SJSA1 (cell line): ENCODE results near the gene ZNF776. TPM values are rescaled to one million over a fixed set of nuclear protein-coding genes. Genes with fewer than 3 reads are reported as not detected.
A peak's percentile ranks its signal among the peaks of the same experiment; 100 is the strongest.
"Not testable (repeated sequence)": the region's sequence is repeated elsewhere in the genome, so short reads cannot be mapped to it uniquely, and the experiment has no call there.

Source experiments
- DNase-seq, 2 experiments: peaks; one replicate each; pipeline ENCODE4 v3.0.0-alpha.2; 2015 to 2020; ENCODE audit warnings: low spot score in 2 of 2, low read depth in 1 of 2
- H3K27ac ChIP-seq: fragments of 250-450 bp; sonication (Bioruptor Pico); 2 replicates; pipeline ENCODE4 v1.5.1; 2020; ENCODE audit warnings: mild to moderate bottlenecking, moderate library complexity
- H3K27me3 ChIP-seq: fragments of 250-450 bp; sonication (Bioruptor Pico); replicated peaks from 2 replicates; pipeline ENCODE4 v1.5.1; 2020; ENCODE audit warnings: mild to moderate bottlenecking, moderate library complexity
- H3K36me3 ChIP-seq: fragments of 250-450 bp; sonication (Bioruptor Pico); 2 replicates; pipeline ENCODE4 v1.5.1; 2020; ENCODE audit warnings: mild to moderate bottlenecking
- H3K4me1 ChIP-seq: fragments of 250-450 bp; sonication (Bioruptor Pico); replicated peaks from 2 replicates; pipeline ENCODE4 v1.6.1; 2021; ENCODE audit warnings: mild to moderate bottlenecking
- H3K4me3 ChIP-seq: fragments of 250-450 bp; sonication (Bioruptor Pico); 2 replicates; pipeline ENCODE4 v1.5.1; 2020; ENCODE audit warnings: mild to moderate bottlenecking
- H3K9me3 ChIP-seq: fragments of 250-450 bp; sonication (Bioruptor Pico); replicated peaks from 2 replicates; pipeline ENCODE4 v1.5.1; 2020; ENCODE audit warnings: mild to moderate bottlenecking
- total RNA-seq: library from RNA; depleted of rRNA; stranded (reverse); fragments of >200 nt; shearing (Covaris generic); gene quantifications from 2 replicates; pipeline ENCODE4 v1.2.3, GENCODE V29; 2014; rRNA removed

The ZNF776 gene
- total RNA-seq, result 5.7 and 13.0 TPM in 2 replicates

GRCh38 chr19:57746580-57747471 is at the start of gene ZNF776:
Gene ZNF776 (plus strand): TSS chr19:57746815. CDS start chr19:57747059, 244 bp downstream.
- peaks cover 7% of the 10 kb centered on the region; the same call in 1 of the 2 replicates for H3K4me1 ChIP-seq
- H3K4me3 ChIP-seq, result peak within 1 kb of the TSS; percentile 73
- H3K36me3 ChIP-seq, result peaks cover 44% of the 10 kb centered on the region
- peaks cover 22% of the 10 kb centered on the region; the same call in 1 of the 2 replicates for H3K9me3 ChIP-seq
- H3K27ac ChIP-seq, result peak within 1 kb of the TSS; percentile 30; the same call in 1 of the 2 replicates
- DNase-seq, result peak; percentile 76 to 78
- no peaks in the 10 kb centered on the region for H3K27me3 ChIP-seq

GRCh38 chr19:57701625-57702024 is 45.0 kb upstream of the ZNF776 start:
- peaks cover 27% of the 10 kb centered on the region for H3K9me3 ChIP-seq
- no peak overlapping the region for H3K27ac ChIP-seq
- peaks cover 4% of the 10 kb centered on the region; the same call in 1 of the 2 replicates for H3K36me3 ChIP-seq

GRCh38 chr19:57706346-57706745 is 40.3 kb upstream of the ZNF776 start:
- H3K4me3 ChIP-seq, result no peak overlapping the region
- no peaks in the 10 kb centered on the region for H3K4me1 ChIP-seq
- no peak for DNase-seq
- H3K36me3 ChIP-seq, result peaks cover 3% of the 10 kb centered on the region; the same call in 1 of the 2 replicates
- no peak overlapping the region for H3K27ac ChIP-seq
- H3K27me3 ChIP-seq, result no peaks in the 10 kb centered on the region
- H3K9me3 ChIP-seq, result peaks cover 19% of the 10 kb centered on the region

More at GRCh38 chr19:57701625-57702024, 45.0 kb upstream of the ZNF776 start:
- no peaks in the 10 kb centered on the region for H3K27me3 ChIP-seq
- no peaks in the 10 kb centered on the region for H3K4me1 ChIP-seq
- no peak for DNase-seq
- no peak overlapping the region for H3K4me3 ChIP-seq

- H3K36me3 ChIP-seq, result no peaks in the 10 kb centered on the region
- H3K27ac ChIP-seq, result no peak within 1 kb of the TSS
- no peak for DNase-seq
Observed at GRCh38 chr19:57708641-57709361, 37.8 kb upstream of the ZNF776 start, which contains the start of gene ZNF154. Gene ZNF154 (minus strand): TSS chr19:57709204. CDS start chr19:57708971, 233 bp downstream.

GRCh38 chr19:57709616-57710015 is 37.0 kb upstream of the ZNF776 start:
- Histone ChIP-seq H3K4me1 (no peaks in the 10 kb centered on the region), H3K4me3 (no peak overlapping the region), H3K27me3 (no peaks in the 10 kb centered on the region), H3K9me3 (peaks cover 15% of the 10 kb centered on the region), H3K27ac (no peak overlapping the region), H3K36me3 (no peaks in the 10 kb centered on the region)
- DNase-seq, result no peak

More at GRCh38 chr19:57708641-57709361, 37.8 kb upstream of the ZNF776 start, which contains the start of gene ZNF154:
- H3K9me3 ChIP-seq, result peaks cover 17% of the 10 kb centered on the region
- peak within 1 kb of the TSS; percentile 38 for H3K4me3 ChIP-seq
- H3K4me1 ChIP-seq, result no peaks in the 10 kb centered on the region
- H3K27me3 ChIP-seq, result no peaks in the 10 kb centered on the region

- H3K27ac ChIP-seq, result no peak overlapping the region
- no peaks in the 10 kb centered on the region for H3K36me3 ChIP-seq
- no peak for DNase-seq
- H3K9me3 ChIP-seq, result peaks cover 12% of the 10 kb centered on the region
- H3K4me1 ChIP-seq, result no peaks in the 10 kb centered on the region
- H3K27me3 ChIP-seq, result no peaks in the 10 kb centered on the region
- no peak overlapping the region for H3K4me3 ChIP-seq
Observed at GRCh38 chr19:57712222-57712621, 34.4 kb upstream of the ZNF776 start.

- peak in 1 of 2 experiments; percentile 4 for DNase-seq
- Histone ChIP-seq H3K27ac (no peak overlapping the region), H3K4me1 (no peaks in the 10 kb centered on the region), H3K9me3 (peaks cover 26% of the 10 kb centered on the region), H3K36me3 (peaks cover 33% of the 10 kb centered on the region), H3K4me3 (no peak overlapping the region), H3K27me3 (no peaks in the 10 kb centered on the region)
Observed at GRCh38 chr19:57719424-57719823, 27.2 kb upstream of the ZNF776 start.

- H3K4me1 ChIP-seq, result no peaks in the 10 kb centered on the region
- no peaks in the 10 kb centered on the region for H3K27me3 ChIP-seq
- peak in 1 of 2 experiments; percentile 11 for DNase-seq
- no peak overlapping the region for H3K27ac ChIP-seq
- H3K4me3 ChIP-seq, result no peak overlapping the region
- peaks cover 26% of the 10 kb centered on the region for H3K9me3 ChIP-seq
- H3K36me3 ChIP-seq, result peaks cover 33% of the 10 kb centered on the region
Observed at GRCh38 chr19:57719901-57720519, 26.6 kb upstream of the ZNF776 start.

- Histone ChIP-seq H3K36me3 (peaks cover 33% of the 10 kb centered on the region), H3K4me1 (no peaks in the 10 kb centered on the region), H3K27ac (no peak overlapping the region), H3K4me3 (no peak overlapping the region), H3K27me3 (no peaks in the 10 kb centered on the region), H3K9me3 (peaks cover 28% of the 10 kb centered on the region)
- peak in 1 of 2 experiments; percentile 13 for DNase-seq
Observed at GRCh38 chr19:57720878-57721277, 25.7 kb upstream of the ZNF776 start.

- H3K36me3 ChIP-seq, H3K4me3 ChIP-seq, H3K27me3 ChIP-seq, H3K27ac ChIP-seq, H3K4me1 ChIP-seq, H3K9me3 ChIP-seq: not testable (repeated sequence)
- peak in 1 of 2 experiments; percentile 13 for DNase-seq
Observed at GRCh38 chr19:57738320-57738719, 8.3 kb upstream of the ZNF776 start.

GRCh38 chr19:57738770-57739169 is 7.8 kb upstream of the ZNF776 start:
- not testable (repeated sequence) for H3K27me3 ChIP-seq, H3K4me1 ChIP-seq, H3K4me3 ChIP-seq, H3K36me3 ChIP-seq, H3K27ac ChIP-seq, H3K9me3 ChIP-seq, DNase-seq

- H3K27me3 ChIP-seq, result no peaks in the 10 kb centered on the region
- no peak overlapping the region for H3K27ac ChIP-seq
- no peak for DNase-seq
- peaks cover 50% of the 10 kb centered on the region for H3K36me3 ChIP-seq
- peak overlapping the region; percentile 73 for H3K4me3 ChIP-seq
- peaks cover 22% of the 10 kb centered on the region for H3K9me3 ChIP-seq
- H3K4me1 ChIP-seq, result peaks cover 7% of the 10 kb centered on the region; the same call in 1 of the 2 replicates
Observed at GRCh38 chr19:57747472-57747807, 825 bp downstream of the ZNF776 start.

- DNase-seq, result no peak
- Histone ChIP-seq H3K27me3 (no peaks in the 10 kb centered on the region), H3K4me3 (0 out of 2 replicates have a peak overlapping the region, but pooled peaks have one; percentile 5), H3K4me1 (peaks cover 7% of the 10 kb centered on the region; the same call in 1 of the 2 replicates), H3K9me3 (peaks cover 22% of the 10 kb centered on the region), H3K36me3 (peaks cover 56% of the 10 kb centered on the region), H3K27ac (no peak overlapping the region)
Observed at GRCh38 chr19:57748029-57748428, 1.4 kb downstream of the ZNF776 start.
